GM21526 (cell line): ENCODE measurements around the gene CPS1.

Experiments
- ATAC-seq: cut with Tn5 transposase; IDR thresholded peaks from one replicate; pipeline ENCODE4 v1.9.1; 2021; ENCODE audit warnings: moderate library complexity; ENCODE audit not compliant: unreplicated experiment, low FRiP score

The CPS1 gene

DNA sequence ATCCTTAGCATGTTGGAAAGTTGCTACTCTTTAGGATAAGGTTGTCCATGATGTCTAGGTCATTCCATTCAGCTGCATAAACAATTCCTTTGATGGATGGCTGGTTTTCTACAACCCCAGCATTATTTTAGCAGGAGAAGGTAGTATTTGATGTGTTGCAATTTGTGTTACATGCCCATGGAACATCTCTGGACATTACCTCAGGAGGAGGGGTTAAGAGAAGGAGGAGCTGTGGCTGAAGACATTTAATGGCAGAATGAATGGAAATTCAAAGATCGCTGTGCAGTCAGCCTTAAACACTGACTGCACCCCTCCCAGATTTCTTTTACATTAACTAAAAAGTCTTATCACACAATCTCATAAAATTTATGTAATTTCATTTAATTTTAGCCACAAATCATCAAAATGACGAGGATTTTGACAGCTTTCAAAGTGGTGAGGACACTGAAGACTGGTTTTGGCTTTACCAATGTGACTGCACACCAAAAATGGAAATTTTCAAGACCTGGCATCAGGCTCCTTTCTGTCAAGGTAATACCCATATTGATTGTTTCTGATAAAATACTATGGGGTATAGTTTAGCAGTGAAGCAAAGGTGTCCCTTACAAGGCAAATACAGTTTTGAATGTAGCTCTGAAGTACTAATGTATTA is at the start of gene CPS1:
Gene CPS1, plus strand, starts transcription at position 271 of the 652 bp plus-strand sequence. Its CDS starts 135 bp downstream, at position 406.
- no peak for ATAC-seq

DNA sequence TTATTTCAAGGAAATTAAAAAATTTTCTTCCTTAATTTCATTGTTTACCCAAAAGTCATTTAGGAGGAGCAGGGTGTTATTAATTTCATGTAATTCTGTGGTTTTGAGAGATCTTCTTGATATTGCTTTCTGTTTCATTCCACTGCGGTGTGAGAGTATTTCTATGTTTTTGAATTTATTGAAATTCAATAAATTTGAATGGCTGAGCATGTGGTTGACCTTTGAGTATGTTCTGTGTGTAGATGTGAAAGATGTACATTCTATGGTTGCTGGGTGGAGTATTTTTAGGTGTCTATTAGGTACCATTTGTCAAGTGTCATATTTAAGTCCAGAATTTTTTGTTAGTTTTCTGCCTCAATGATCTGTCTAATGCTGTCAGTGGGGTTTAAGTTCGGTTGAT is 40.5 kb upstream of the CPS1 start:
- no peak for ATAC-seq

DNA sequence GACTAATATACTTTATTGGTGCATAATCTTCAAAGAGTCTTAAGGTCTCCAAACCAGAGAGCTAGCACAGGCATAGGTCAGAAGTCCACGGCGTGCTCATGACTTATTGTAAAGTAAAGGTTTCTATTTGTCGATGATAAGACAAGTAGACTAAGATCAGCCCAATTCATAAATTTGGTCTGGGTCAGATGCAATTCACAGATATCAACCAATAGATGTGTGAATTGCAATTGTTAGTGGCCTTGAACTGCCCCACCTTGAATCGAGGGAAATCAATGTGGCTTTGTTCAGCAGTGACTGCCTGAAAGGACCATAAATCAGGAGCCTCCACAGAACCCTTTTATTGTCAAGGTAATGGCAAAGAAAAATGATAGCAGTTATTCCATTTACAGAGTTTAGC is 39.1 kb upstream of the CPS1 start:
- ATAC-seq, result no peak

DNA sequence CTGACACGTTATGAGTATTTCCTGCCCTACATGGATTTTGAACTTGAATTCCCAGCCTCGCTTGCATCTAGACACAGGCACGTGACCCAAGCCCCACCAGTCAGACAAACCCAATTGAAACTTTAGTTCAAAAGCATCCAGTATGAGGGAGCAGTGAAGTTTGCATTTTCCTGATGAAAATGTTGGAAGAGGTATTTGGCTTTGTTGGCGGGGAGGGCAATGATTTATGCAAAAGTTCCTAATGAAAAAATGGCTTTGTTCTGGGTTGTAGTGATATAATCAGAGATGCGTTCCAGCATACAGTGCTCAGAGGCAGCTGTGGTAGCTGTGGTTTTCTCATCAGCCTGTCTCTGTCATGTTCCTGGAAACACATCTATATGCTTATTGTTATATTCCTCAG is 36.8 kb upstream of the CPS1 start:
- ATAC-seq, result no peak

DNA sequence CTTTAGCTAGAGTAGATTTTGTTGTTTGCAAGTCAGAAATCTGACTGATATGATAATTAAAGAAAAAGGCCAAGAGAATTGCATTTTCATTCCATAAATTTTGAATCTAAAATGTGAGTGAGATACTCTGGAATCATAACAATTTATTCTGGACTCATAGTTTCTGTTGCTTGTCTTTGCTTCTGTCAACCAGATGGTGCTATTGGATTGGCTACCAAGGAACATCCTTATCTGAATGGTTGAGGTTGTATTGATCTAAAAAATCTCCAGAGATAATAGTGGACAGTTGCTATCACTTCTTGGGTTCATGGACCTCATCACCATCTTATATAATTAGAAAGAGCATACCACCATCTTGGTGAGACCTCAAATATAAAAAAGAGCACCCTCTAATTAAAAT is 34.0 kb upstream of the CPS1 start:
- no peak for ATAC-seq

DNA sequence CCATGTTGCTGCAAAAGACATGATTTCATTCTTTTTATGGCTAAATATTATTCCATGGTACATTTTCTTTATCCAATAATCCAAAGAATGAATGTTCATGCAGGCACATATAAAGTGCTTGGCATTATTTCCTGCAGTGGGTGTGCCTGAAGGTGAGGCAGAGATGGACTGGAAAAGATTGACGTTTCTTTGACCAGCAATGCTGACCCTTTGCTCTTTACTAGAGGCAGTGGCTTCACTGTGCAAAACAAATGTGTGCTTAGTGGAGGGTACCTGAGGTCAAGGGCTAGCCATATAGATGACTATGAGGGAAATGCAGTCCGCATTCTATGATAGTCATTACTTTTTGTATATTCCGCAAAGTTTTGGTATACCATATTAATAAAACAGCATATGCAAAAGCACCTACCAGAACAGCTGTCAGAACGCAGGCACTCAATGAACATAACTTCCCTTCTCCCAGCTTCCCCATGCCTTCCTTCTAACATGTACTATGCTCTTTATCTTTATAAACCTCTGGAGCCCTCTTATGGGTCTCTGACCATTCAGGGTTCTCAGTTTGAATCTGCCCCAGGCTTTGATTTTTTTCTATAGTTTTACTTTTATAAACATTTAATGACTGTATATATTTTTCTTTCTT is 32.6 kb upstream of the CPS1 start:
- no peak for ATAC-seq

DNA sequence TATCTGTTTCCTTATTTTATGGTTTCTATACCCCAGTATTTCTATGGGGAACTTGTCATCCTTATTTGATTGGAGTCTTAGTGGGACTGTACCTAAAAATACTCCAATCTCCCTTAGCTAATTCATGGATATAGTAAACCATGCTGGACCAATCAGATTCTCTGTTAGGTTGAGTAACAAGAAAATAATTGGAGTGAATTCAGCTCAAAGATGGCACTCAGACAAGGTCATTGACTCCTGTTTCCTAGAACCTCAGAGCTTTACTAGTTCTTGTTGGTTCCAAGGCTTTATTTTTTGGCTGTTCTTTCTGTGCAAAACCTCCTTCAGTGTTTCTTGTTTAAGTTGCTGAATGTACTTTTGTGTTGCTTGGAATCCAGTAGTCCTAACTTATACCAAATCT is 31.9 kb upstream of the CPS1 start:
- no peak for ATAC-seq

DNA sequence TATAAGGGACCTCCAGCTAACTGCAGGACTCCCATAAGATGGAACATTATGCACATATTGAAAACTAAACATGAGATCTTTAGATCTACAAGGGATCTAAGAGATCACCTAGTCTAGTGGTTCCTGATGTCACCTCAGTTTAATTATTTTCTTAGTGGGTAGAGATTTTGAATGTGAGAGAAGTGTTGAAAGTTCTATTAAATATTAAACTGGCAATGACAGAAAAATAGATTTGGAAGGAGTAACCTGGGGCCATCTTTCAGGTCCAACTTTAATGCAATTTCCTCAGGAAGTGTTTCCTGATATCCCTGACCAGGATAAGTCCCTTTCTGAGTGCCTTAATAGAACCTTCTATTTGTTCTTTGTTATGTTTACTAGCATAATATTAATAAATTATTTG is 29.1 kb upstream of the CPS1 start:
- no peak for ATAC-seq

DNA sequence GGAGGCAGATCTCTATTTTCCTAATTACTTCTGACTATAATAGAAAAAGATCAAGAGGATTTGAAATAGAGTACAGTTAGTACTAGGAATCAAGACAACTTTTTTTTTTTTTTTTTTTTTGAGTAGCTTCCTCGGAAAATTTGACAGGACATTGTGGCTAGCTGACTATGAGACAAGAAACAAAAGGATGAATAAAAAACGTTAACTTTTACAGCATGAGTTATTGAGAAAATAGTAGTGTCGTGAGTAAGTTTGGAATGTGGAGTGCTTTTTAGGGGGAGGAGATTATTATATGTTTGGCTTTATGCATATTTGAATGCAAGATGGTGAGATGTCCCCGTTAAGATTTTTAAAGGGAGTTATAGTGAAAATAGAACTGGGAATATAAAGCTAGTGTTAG is 27.7 kb upstream of the CPS1 start:
- no peak for ATAC-seq

DNA sequence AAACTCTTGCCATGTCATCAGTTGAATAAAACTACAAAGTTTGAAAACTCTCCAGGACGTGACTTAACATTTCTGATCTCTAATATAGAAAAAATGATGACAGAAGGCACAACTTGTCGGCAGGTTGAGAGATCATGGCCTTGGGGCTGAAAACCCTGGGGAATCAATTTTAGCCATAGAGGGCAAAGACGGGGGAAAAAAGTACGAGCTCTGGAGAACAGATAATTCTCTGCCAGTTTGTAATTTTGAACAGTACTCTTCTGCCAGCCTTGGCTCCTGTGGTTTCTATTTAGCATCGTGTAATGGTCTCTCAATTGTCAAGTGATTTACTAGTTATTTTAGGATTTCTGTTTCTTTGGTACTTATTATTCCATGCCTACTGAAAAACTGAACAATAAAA is 25.3 kb upstream of the CPS1 start:
- ATAC-seq, result no peak

DNA sequence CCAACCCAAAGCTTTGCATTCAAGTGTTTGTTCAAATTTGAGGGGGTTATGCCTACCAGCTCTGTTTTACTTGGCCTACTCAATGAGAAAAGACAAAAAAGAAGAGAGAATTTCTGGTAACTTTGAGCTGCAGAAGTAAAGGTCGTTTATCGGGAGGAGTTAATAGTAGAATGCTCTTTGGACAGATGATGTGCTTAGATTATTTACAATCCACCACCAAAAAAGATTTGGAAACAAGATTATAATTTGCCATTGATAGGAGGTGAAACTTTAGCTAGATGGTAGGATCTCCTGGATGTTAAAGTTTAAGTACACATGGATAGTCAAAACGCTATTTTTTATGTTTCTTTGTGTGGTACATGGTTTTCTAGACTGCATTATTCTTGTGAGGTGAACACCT is 24.9 kb upstream of the CPS1 start:
- ATAC-seq, result no peak

DNA sequence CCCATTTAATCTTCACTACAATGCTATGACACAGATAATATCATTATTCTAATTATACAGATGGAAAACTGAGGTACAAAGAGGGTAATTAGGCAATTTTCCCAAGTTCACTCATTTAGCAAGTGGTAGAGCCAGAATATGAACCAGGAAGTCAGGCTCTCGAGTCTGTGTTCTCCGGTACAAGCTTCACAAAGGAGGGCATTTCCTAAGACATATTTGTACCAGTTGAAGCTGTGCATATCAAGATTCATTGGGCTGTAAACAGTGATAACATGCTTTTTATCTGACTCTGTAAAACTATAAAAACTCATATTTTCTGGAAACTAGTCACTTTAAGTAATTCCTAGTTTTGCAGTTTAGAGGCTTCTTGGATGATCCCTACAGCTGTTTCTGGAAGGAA is 23.0 kb upstream of the CPS1 start:
- ATAC-seq, result no peak

DNA sequence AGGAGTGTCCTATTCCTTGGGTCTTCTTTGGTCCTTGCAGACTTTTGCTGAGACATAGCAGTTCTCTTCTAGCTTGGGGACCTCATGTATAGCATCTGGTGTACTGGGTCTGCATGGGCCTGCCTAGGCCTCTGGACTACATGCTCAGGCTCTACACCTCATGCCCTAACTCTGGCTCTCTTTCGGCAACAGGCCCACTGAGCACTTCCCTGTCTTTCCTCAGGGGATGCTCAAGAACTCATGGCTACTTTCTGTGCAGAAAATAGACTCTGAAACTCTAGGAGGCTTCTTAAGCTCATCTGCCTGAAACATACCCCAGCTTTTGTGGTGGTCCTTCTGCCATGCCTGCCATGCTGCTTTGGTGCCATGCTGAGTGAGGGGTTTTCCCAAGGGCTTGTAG is 21.5 kb upstream of the CPS1 start:
- no peak for ATAC-seq

DNA sequence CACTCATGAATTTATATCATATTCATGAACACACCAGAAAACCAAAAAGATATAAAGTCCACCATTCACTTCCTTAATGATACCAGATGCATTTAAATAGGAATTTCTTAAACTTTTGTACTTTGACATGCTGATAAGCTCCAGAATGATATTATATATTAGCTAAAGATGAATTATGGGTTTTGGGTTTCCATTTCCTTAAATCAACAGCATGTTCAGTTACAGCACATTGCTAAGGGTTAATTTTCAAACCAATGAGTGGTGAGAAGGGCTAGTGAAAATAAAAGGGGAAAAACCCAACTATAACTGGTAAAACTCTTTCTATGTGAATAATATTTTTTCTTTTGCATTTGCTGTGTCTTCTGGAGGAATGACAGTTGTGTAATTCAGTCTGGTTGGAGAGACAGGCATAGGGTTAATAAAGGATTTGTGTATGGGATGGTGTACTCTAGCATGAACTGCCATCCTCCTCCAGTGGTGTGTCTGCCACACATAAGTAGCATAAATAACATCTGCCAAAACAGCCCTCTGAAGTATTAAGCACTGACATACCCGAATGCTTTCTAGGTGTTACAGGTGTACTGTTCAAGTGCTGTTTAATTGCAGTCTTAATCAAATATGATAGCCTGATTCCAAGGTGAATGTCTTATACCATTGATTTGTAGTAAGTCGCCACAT is 19.3 kb upstream of the CPS1 start:
- ATAC-seq, result no peak

DNA sequence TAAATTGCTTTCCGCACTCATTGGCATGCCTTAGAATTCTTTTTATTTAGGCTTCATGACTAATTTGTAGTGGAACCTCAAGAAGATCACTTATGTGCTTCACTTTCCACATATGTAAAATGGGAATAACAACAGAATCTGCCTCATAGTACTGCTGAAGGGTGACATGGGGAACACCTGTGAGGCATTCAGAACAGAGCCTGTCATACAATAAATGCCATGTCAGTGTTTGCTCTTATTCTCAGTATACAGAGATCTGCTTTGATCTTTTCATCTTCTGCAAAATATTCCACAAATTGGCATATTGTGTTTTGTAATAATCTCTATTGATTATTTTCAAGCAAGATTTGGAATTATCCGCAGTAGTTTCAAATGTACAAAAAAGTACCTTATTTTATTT is 17.4 kb upstream of the CPS1 start:
- ATAC-seq, result no peak

DNA sequence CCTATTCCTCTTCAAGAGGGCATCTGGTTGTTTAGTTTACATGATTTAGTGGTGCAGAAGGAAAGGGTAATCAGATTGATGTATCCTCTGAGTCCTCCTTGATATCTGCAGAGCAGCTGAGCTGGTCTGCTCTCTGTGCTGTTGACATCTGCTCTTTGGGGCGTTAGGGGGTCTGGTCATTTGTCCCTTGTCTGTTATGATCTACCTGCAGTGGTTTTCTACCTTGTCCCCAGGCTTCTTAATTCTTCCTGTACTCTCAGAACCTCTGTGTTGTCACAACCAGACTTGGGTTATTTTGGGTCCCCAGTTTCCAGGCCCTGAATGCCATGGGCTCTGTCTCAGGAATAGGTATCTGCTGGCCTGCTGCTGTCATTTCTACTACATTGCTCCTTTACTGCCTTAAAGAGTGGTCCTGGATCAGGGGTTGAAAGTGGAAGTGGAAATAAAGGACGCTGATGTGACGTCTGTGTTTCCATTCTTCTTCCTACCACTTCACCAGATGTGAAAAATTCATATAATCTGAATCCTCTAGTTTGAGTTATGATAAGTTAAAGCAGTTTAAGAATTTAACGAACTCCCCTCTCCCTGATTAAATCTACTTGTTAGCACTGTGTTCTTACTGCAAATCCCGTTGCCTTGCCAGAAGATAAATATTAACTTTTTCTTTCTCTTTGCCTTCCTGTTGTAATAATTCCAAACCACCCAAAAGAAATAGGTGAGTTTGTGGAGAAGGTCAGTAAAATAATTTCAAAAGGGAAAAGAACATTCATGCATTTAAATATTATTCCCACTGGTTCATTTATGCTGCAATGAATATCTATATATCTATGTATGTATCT is 16.6 kb upstream of the CPS1 start:
- ATAC-seq, result no peak

DNA sequence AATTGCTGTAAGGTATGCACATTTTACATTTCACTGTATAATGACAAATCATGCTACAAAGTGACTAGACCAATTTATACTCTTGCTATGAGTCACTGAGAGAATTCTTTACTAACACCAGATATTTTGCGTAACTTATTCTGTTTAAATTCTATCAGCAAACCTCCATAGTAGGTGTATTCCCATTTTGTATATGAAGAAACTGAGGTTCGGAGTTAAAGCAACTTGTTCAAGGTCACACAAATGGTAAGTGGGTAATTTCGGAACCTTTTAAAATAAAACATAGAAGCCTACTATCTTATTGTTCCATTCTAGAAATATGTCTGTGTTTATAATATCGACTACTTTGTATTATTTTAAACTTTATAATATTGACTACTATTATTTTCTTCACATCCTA is 15.9 kb upstream of the CPS1 start:
- no peak for ATAC-seq

DNA sequence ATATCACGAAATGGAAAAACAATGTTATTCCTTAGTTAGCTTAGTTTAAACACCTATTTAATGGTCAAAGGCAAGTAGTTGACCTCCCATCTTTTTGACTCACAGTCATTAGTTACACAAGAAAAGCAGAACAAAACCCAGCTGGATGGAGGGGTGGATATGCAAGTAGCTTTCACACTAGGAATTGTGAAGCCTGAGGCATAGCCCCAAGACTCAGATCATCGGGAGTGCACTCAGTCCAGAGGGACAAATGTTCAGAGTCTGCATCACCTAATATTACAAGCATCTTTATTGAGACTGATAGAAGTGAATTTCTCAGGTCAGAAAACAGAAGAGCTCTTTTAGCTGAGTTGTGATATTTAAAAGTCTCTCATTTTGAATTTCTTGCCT is 15.5 kb upstream of the CPS1 start:
- ATAC-seq, result no peak

DNA sequence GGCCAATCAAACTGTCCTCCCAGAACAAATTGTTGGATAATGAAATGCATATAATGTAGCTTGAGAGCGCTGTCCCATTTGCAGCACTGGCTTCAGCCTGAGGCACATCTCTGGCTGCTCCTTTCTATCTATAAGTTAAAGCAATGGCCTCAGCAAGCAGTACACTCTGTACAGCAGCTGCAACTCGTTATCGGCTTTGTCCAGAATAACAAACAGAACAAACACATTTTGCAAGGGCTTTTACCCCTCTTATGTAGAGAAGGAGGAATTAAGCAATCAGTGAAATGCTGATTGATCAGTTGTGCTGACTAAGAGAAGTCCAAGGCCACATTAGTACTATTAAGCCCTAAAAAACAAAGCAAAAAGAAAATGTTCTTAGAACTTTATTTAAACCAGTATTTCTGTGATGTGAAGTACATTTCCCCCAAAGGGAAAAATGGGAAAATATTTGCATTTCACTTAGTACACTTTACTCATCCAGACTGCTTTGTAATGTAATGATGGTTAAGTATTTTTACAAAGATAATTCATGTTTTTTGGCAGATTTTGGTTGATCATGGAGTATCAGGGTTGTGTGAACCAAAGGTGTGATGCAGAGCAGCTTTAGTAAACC is 15.0 kb upstream of the CPS1 start:
- ATAC-seq, result no peak

DNA sequence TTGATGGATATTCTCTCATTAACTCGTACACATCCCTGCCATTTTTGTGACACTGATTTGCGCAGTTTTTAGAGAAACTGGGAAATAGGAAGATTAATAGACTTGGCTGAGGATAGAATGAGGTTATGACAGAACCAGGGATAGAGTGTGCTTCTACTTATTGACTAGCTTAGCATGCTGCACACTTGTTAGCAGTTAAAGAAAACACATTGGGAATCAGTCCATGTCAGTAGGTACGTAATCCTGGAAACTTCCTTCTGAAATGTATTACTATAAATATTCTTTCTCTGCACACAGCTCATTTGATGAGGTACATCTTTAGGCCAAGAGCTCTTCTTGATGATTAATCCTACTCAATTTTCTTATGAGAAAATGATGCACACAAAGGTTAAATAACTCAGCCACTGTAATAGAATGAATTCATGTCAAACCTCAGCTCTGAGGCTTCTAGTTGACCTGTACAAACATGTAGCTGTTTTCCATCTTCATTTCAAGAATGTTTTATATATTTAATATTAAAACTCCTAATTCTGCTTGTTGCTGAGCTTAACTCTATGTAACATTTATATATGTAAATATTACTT is 12.3 kb upstream of the CPS1 start:
- ATAC-seq, result no peak
